GM21737 (cell line): Measurements from ENCODE around the gene DCUN1D5.
A peak's percentile ranks its signal among the peaks of the same experiment; 100 is the strongest.

Source experiments
- ATAC-seq: cut with Tn5 transposase; IDR thresholded peaks from one replicate; pipeline ENCODE4 v1.9.1; 2021; ENCODE audit warnings: mild to moderate bottlenecking, moderate library complexity; ENCODE audit not compliant: unreplicated experiment

DCUN1D5 gene

DNA sequence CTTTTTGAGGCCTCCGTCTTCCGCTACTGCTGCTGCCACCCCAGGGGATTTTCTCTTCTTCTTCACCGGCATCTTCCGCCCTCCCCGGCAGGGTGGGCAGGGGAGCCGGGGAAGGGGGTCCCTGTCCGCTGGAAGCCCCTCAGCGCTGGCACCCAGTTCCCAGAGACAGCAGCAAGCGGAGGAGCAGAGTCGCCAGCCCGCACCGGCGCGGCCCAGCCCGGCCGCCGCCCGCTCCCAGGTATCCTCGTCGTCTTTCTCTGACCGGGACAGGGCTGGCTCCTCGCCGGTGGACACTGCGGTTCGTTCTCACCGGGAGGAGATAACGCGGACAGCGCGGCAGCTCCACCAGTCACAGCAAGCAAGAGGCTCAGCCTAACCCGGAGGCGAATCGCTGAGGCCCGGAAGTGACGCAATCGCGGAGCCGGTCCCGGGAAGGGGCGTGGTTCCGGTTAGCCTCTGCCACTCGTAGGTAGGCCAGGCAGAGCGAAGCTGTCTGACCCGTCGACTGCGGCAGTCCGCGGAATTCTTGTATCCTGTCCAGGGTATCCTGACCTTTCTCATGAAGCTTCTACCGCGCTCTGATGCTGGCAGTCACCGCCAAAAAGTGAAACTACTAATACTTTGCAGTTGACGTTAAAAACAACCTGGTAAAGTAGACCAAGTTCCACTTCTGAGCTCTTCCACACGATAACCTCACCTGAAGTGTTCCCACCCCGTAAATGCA is at the start of gene DCUN1D5:
Gene DCUN1D5 (minus strand): TSS at position 360 of the 724 bp plus-strand sequence. CDS start 288 bp downstream, at position 72.
- ATAC-seq = peak; percentile 100

DNA sequence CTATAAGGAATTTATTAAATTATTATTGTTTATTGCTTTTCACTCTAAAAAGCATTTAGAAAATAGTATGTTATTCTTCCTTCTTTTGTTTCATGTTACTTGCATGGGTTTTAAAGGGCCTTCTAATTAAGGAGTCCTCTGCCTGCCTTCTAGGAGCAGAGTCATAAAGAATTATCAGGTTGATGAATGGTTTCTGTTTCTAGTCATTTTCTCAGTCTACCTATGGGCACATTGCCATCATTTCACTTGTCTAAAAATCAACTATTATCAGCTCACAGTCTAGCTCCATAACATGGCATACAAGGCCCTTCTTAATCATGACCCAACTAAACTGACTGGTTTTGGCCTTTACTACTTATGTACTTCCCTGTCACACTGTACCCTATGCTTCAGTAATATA is 33.5 kb upstream of the DCUN1D5 start:
- ATAC-seq = no peak

DNA sequence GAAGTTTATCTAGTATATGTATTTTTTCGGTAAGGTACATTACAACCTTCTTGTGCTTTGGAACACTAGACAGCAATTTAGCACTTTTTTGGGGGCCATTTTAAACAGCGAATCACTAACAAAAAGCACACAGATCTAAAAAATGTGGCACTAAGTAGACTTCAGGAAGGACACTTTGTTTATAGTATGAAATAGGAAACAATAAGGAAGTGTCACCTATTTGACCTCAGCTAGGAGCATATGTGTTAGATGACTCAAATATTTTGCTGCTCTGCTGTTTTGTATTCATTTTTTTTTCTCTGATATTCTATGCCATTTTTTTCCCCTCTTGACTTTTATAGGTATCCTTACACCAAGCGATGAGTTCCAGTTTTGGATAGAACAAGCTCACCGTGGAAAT is 22.9 kb upstream of the DCUN1D5 start:
- ATAC-seq = no peak

GRCh38 chr11:103112364-103112763 is 20.4 kb upstream of the DCUN1D5 start:
- no peak for ATAC-seq

DNA sequence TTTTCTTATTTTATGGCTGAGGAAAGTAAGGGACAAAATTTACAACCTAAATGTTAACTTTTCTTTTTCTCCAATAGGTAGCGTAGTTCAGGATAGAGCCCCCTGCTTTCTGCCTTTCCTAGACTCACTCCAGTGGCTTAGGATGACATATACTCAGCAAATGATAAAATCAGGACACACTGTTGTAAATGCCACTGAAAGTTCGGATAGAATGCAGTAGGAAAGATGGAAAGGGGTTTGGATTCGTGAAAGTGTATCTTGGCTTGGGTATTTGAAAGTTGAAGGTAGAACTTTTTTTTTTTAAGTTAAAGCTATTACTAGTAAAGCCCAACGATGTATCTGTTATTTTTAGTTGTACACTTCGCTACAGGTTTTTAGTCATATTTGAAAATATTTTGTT is 19.4 kb upstream of the DCUN1D5 start:
- ATAC-seq = no peak

GRCh38 chr11:103110391-103110790 is 18.4 kb upstream of the DCUN1D5 start:
- no peak for ATAC-seq

GRCh38 chr11:103109818-103110388 is 17.9 kb upstream of the DCUN1D5 start:
- ATAC-seq = peak; percentile 7

DNA sequence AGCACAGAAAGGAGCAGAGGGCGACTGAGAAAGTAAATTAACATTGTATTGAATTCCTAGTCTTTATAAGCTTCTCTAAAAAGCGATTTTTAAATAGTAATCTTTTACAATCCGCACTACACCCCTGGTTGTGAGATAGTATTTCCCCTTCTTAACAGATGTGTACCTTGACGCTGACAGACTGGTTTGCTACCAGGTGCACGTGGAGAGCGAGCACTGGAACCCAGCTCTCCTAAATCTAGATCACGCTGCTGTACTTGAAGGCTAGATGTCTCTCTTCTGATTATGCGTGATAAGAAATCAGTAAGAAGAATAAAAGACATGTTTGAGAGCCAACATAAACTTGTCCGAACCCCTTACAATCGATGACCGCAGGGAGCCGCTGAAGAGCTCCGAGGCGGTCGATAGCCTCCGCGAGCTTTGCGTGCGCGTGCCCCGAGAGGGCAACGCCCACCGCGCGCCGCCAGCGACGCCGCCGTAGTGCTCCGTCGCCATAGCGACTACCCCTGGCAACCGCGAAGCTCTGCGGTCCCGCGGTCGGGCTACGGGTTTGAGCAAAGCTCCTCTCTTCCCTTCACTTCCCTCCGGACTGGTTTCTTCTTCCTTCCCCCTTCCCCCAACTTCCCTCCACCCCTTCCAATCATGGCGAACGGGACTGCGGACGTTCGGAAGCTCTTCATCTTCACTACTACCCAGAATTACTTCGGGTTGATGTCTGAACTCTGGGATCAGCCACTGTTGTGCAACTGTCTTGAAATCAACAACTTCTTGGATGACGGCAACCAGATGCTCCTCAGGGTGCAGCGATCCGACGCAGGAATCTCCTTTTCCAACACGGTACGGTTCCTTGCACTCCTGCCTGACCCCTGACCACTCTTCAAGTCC is 17.2 kb upstream of the DCUN1D5 start, which contains the start of gene DYNC2H1:
Gene DYNC2H1 (plus strand): TSS at position 494 of the 885 bp plus-strand sequence. CDS start 149 bp downstream, at position 643.
- peak; percentile 100 for ATAC-seq

- ATAC-seq = no peak
Observed at GRCh38 chr11:103097279-103097678, 5.3 kb upstream of the DCUN1D5 start.

DNA sequence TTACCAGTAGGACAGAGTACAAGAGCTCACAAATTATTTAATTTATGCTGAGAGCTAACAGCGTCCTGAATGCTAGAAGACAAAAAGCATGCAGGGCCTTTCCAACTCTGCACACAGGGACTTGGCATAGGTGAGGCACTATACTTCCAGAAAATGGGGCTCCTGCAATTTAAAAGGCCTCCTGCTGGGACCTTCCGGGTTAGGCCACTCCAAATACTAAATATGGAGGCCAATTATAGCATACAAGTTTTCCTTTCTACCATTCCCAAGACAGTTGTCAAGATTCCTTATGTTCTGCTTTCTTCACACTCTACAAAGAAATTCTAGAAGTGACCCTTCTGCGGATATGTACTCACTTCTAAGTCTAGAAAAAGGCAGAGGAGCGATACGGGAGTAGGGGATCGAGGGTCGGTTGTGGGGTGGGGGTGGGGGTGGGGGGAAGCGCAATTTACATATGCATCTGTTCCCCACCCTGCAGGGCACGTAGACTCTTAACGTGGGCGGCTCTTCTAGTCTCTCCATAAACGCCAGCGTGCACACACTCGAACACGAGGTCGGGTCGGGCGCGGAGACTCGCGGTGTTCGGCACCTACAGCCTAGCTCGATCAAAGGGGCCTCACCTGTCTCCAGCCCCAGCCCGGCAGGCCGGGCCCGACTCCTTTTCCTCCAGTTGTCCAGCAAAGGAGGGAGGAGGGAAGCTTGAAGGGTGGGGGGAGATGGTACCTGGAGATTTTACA is 728 bp downstream of the DCUN1D5 start:
- peak; percentile 29 for ATAC-seq

- ATAC-seq = no peak
Observed at GRCh38 chr11:103086461-103086860, 5.5 kb downstream of the DCUN1D5 start.

GRCh38 chr11:103085758-103086365 is 6.1 kb downstream of the DCUN1D5 start:
- no peak for ATAC-seq

- ATAC-seq = no peak
Observed at GRCh38 chr11:103079833-103080232, 12.1 kb downstream of the DCUN1D5 start.

DNA sequence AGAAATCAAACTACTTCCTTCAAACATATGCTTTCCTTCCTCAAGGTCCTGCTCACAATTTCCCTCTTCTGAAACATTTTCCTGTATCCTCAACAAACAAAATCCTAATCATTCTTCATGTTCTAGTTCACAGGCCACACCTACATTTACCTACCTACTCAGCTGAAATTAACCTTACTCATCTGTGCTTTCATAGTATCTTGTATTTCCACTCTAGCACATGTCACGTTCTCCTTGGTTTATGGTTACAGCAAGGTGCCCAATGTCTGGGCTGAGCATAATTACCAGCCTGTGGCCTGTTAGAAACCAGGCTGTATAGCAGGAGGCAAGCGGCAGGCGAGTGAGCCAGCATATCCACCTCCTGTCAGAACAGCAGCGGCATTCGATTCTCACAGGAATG is 13.2 kb downstream of the DCUN1D5 start:
- no peak for ATAC-seq

GRCh38 chr11:103077554-103077953 is 14.4 kb downstream of the DCUN1D5 start:
- ATAC-seq = no peak

DNA sequence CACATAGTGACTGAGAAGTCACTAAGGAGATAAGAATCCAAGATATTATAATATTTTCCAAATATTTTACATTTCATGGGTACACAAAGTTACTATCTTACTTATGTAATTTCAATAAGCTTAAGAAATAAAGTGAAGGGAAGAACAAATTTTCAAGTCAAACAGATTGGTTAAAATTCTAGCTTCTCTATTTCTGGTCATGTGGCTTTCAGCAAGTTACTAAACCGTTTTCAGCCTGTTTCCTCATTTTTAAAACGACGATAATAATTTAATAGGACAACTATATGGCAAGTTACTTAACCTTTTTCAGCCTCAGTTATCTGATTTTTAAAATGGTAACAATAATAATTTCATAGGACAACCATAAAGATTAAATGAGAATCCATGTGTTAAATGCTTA is 15.6 kb downstream of the DCUN1D5 start:
- ATAC-seq = no peak

- ATAC-seq = no peak
Observed at GRCh38 chr11:103071008-103071407, 21.0 kb downstream of the DCUN1D5 start.

DNA sequence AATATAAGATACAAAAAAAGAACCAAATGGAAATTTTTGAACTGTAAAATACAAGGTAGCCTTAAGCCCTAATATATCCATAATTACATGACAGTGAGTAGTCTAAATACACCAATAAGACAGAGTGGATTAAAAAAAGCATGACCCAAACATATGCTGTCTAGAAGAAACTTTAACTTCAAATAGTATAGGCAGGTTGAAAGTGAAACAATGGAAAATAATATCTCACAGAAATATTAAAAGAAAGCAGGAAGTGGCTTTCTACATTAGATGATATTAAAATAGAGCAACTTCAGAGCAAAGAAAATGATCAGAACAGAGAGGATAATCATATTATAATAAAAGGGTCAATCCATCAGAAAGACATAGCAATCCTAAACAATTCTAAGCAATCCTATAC is 21.8 kb downstream of the DCUN1D5 start:
- ATAC-seq = no peak

DNA sequence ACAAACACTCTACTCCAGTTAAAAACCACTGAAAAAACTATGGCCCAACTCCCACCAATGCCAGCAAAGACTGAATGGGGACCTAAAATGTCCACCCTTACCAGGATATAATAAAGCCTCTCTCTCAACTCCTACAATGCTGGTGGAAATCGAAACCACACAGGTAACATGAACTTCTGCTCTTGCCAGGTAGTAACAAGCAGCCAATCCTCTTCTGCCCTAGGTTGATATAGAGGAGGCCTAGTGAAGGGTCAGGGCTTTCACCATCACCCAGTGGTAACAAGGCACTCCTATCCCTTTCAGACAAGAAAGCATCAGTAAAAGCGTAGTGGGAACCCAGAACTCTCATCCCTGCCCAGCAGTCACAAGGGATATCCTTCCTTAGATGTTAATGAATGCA is 22.6 kb downstream of the DCUN1D5 start:
- ATAC-seq = no peak

- no peak for ATAC-seq
Observed at GRCh38 chr11:103067118-103067517, 24.8 kb downstream of the DCUN1D5 start.
